ENCODE results near the gene SLC10A4.

Gene SLC10A4

DNA sequence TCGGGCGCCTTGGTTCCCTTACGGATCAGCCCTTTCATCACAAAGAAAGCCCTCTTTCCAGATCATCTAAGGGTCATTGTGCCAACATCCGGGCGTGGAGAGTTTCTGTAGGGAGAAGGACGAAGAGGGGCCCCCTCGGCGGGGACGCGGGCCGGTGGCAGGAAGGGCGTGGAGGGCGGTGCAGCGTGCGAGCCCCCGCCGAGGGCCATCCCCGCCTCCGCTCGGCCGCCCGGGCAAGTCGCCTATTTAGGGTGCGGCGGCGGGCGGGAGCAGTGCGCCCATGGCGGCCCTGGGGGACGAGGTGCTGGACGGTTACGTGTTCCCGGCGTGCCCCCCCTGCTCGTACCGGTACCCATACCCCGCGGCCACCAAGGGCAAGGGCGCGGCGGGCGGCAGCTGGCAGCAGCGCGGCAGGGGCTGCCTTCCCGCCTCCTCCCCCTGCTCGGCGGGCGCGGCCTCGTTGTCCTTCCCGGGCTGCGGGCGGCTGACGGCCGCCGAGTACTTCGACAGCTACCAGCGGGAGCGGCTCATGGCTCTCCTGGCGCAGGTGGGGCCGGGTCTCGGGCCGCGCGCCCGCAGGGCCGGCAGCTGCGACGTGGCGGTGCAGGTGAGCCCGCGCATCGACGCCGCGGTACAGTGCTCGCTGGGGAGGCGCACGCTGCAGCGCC lies 7.0 kb downstream of the SLC10A4 start, which contains the start of gene ZAR1:
TSS of gene ZAR1 (plus strand) at position 241 of the 668 bp plus-strand sequence. CDS start at position 281, 40 bp downstream.
- no peak for DNase-seq (ENCODE audit: low read depth in 2 of 2)

DNA sequence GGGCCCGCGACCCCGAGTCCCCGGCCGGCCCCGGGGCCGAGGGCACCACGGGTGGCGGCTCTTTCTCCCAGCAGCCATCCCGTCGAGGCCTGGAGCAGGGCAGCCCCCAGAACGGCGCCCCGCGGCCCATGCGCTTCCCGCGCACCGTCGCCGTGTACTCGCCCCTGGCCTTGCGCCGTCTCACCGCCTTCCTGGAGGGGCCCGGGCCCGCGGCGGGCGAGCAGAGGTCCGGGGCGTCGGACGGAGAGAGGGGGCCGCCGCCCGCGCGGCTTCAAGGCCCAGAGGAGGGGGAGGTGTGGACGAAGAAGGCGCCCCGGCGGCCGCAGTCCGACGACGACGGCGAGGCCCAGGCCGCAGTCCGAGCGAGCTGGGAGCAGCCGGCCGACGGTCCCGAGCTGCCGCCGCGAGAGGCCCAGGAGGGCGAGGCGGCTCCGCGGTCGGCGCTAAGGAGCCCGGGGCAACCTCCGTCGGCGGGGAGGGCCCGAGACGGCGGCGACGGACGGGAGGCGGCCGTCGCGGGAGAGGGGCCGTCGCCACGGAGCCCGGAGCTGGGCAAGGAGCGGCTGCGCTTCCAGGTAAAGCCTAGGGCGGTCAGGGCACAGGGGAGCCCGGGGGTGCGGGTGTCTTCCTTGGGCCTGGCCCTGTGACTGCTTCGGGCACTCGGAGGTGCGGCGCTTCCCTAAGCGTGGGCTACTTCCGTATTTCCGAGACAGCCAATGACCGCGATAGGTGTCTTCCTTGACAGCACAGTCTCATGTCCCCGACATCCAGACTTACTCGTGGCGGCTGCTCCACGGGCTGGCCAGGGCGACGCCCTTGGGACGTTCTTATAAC lies 7.8 kb downstream of the SLC10A4 start:
- no peak for DNase-seq (ENCODE audit: low read depth in 2 of 2)

DNA sequence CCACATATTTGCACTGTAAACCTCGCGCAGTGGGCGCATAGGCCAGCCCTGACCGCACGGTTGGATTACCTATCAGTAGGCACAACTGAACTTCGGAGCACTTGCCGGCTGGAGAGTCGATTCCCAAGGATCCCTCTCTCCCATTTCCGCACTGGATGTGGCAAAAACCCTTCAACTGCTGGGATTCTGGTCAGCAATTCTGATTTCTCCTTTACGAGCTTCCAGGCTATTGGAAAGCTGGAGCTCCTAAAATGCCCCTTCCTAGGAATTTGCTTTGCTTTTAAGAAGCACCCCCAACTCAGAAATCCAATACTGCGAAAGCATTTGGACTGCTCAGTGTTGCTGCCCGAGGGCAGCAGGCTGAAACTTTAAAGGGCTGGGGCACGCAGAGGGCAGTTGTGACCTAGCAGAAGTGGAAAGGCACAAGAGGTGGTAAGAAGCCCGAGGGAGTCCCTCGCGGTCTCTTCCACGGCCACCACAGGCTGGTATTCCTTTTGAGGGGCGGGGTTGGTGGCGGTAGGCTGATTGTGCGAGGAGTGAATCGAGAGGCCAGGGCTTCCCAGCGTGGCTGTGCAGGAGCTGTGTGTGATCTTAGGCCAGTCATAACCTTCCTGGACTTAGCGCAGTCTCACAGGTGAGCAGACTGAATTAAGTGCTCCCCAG lies 8.5 kb downstream of the SLC10A4 start:
- no peak for DNase-seq (ENCODE audit: low read depth in 2 of 2)

DNA sequence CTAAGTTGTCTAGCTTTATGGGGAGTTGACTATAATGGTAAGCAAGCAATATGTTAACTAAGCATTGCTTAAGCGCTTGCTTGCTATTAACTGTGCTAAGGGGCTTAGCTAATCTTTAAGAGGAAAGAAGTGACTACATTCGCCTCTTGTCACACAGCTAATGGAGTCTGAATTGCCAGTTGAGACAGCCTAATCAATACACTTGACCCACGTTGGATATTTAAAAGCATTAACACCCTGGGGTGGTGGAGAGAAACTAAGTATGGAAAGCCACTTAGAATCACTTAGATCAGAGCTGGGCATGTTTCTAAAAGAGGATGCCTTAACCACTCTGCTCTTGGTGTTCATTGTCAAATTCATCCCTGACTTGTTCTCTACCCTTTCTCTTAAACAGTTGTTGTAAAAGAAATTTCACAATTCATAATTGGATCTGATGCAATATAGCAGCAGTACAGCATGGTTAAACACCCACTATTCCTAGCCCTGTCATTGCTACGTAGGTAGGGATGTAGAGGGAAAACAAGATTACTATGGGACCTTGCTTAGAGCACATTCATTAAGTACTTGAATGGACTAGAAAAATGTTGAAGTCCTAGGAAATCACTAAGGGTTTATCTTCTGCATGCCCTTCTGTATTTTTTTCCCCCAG lies 10.4 kb downstream of the SLC10A4 start:
- DNase-seq (ENCODE audit: low read depth in 2 of 2): no peak

DNA sequence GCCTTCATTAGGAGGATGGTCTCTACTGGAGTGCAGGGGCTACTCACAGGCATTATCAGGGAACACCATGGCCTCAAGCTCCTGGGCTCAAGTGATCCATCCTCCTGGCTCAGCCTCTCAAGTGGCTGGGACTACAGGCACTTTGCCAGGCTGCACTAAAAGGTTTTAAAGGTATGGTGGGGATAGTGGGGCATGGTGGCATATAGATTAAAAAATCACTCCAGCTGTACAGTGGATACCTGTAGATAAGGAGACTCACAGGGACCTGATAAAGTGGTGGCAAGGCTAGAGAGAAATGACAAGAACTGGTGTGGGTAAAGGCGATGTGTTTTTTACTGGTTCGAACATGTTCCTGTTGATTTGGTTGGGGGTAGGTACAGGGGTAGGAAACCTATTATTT lies 12.8 kb downstream of the SLC10A4 start:
- DNase-seq (ENCODE audit: low read depth in 2 of 2): no peak

DNA sequence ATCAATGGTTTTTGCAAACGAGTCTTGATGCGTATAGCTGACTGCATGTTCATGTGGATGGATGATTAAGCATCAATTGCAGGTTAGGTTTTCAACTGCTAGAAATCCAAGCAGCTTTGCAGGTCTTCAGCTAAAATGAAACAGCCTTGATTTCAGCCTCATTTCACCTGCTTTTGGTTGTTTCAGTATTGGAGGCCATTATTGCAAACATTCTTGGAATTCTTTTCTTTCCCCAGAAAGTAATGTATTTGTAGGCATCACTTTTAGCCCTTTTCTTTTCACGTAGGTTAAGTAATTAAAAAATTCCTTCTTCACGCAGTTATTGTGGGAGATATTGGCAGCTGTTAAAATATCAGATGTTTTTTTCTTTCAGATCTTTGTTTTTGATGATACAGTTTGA lies 15.8 kb downstream of the SLC10A4 start:
- DNase-seq (ENCODE audit: low read depth in 2 of 2): no peak

DNA sequence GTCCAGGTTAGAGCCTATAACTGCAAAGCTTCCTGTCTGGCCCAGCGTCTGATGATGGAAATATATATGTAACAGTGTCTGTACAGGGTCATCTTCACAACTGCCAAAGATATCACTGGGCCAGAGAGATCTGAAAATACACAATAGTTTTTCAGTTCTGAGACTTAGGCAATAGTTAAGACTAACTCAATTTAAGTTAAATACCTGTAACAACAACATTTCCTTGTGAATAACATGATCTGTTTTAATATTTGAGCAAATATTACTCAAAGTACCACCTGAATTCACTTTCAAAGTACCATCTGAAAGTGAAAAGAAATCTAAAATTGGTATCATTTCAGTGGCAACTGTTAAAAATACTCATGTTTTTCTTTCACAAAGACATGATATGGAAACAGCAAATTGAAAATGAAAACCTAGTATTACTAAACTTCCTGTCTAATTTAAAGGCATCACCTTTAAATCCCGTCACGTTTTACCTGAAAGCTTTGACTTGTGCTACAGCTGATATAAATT lies 16.5 kb downstream of the SLC10A4 start:
- no peak for DNase-seq (ENCODE audit: low read depth in 2 of 2)

DNA sequence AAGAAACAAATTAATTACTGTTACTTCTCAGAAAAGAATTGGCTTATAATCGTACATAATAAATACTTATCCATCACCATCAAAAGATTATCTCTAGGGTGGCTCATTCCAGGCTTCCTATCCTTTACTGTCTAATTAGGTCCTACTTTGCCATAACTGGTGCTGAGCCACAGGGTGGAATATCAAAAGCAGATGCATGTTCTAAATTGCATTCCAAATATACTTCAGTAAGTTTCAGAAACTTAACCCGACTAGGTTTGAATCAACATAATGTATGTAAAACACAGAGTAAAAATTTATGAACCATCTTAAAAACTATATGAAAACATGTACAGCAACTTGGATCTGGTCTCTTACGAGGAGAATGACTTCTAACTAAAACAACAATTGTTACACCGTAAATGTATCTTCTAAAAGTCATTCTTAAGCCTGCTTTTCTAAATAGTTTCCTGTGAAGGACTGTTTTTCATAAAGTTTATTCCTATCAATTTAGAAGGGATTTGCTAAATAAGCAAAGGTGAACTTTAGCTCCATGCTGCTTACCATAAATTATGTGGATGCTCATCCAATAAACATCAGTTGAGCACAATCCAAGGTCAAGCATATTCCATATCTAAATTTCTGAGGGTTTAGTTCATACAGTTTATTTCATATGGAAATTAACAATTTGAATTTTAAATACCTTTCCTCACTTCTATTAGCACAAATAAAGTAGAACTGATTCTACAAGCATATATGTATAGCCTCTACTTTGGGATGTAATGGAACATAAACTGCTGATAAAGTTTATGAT lies 20.3 kb downstream of the SLC10A4 start:
- no peak for DNase-seq (ENCODE audit: low read depth in 2 of 2)

DNA sequence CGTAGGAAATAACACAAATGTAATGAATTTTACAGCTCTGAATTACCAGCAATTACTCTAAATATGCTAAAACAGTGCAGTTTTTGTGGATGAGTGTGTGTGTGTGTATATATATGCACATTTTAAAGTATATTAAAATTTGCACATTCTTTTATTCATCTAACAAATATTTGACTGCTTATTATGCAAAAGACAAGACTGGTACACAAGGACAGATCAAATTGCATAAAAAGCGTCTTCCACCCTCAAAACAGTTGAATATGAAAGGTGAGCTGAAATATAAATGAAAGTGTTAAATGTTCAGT lies 20.8 kb downstream of the SLC10A4 start:
- DNase-seq (ENCODE audit: low read depth in 2 of 2): no peak

DNA sequence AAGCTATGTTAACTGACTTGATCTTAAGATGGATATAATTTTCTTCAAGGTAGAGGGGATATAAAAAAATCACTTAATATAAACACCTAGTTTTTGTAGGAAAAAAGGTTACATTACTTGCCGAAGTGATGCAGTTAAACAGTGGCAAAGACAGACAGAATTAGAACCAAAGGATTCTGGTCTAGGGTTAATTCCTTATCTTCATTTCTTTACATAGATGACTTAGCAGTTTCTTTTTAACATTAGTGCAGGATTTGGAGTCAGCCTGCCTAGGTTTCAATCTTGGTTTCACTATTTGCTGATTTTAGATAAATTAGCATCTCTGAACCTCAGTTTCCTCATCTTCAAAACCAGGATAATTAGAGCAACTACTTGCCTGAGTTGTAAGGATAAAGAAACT lies 21.2 kb downstream of the SLC10A4 start:
- no peak for DNase-seq (ENCODE audit: low read depth in 2 of 2)

DNA sequence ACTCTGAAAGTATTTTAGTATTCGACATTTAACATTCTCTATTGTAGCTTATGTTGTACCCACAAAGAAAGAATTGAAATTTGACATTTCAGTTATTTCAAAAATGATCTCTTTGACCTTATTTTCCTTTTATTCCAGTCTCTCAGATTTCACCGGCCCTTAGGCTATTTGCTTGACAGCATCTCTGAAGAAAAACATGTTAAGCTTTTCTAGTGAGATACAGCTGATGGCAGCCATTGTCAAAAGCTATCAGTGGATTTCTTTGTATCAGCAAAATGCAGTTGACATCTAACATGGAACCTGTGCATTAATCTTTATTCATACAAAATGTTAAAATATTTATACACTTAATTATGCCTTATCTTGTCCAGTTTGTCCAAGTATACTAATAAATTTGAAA lies 23.6 kb downstream of the SLC10A4 start:
- DNase-seq (ENCODE audit: low read depth in 2 of 2): no peak

DNA sequence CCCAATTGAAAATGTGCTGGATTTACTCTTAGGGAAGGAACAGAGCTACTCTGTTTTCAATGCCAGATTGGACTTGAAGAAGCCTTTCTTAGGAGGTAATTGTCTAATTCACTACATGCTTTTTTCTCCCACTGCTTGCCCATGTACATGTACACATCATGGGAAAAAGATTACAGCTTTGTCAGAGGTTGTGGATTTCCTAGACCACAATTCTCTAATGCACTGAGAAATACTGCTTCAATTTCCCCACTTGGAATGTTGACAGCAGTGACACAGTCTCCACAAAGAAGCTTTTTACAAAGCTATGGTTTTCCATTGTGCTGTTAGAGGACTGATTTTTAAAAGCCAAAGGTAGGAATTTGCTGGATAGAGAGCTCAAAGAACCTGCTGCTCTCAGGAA lies 26.4 kb downstream of the SLC10A4 start:
- DNase-seq (ENCODE audit: low read depth in 2 of 2): no peak

DNA sequence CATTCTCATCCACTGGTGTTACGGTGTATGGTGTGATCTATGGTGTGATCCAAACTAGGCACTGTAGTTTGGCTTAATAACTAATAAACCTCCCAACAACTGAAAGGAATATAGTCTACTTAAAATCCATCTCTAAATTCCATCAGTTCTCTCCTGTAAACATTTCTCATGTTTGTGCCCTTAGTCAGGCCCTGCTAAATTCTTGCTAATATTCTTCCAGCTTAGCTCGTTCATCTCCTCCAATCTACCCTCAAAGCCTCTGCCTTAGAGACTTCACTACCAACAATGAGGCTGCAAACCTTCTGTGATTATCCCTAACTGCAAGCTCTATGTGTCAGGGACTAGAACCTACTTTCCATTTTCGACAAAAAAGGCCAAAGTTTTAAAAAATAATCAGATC lies 35.0 kb downstream of the SLC10A4 start:
- DNase-seq (ENCODE audit: low read depth in 2 of 2): no peak

DNA sequence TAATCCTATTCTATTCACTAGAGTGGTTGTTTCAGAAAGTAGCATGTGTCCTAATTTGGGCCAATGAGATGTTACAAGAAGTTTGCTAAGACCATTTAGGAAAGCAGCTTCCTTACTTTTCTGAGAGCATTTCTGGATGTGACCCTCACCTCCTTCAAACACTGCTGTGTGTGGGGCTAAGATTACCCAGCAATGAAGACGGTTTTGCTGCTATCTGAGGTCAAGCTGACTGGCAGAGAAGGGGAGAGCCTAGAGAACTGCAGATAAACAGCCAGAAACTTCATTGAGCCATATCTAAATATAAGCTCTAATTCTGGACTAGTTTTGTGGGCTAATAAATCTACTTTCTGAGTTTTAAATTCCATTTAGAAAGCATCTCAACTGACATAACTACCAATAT lies 43.3 kb downstream of the SLC10A4 start:
- DNase-seq (ENCODE audit: low read depth in 2 of 2): no peak

DNA sequence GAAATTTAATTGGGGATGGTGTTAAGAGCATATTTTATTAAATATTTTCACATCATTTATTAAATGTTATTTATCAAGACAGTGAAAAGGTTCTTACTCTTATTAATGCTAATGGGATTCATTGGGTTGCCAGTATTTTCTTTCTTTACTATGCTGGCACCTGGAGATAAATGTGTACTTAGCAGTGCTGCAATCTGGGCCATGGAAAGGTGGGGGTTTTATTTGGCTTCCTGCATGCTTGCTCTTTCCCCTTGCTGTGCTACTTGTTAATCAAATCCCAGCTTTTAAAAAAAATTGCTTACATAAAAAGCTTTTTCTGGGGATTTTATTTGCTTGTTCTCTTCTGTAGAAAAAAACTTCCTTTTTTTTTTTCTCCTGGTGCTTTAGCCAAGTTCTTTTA lies 55.2 kb downstream of the SLC10A4 start:
- no peak for DNase-seq (ENCODE audit: low read depth in 2 of 2)
